Testis (tissue), 2 donors: ENCODE measurements around the gene SYNE2.

ENCODE experiments used
- POLR2A ChIP-seq: fragments of 450-650 bp; IDR thresholded peaks from one replicate; pipeline ENCODE4 v1.6.1; 2017; ENCODE audit warnings: antibody characterized with exemption, mild to moderate bottlenecking, moderate library complexity
- TF ChIP-seq, protein P1 (sequence below), 3 experiments: fragments of 450-650 bp in 2 of 3; fragments of 200-600 bp in 1 of 3; sonication (generic) in 1 of 3; IDR thresholded peaks; one replicate each; pipeline ENCODE4 v1.5.1; 2016 to 2019; ENCODE audit warnings: antibody characterized with exemption in 3 of 3, mild to moderate bottlenecking in 2 of 3, moderate library complexity in 1 of 3

DNA sequence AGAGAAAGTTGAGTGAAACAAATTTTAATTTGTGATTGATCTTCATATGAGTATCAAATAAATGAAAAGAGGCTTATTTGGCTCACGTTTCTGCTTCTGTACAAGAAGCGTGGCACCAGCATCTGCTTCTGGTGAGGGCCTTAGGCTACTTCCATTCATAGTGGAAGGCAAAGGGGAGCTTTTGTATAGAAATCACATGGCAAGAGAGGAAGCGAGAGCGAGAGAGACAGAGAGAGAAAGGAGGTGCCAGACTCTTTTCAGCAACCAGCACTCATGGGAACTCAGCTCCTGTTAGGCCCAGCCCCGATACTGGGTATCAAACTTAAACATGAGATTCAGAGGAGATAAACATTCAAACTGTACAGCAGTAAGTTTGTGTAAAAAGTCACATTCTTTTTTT lies 121.4 kb downstream of the SYNE2 start:
- TF ChIP-seq, protein P1, sequence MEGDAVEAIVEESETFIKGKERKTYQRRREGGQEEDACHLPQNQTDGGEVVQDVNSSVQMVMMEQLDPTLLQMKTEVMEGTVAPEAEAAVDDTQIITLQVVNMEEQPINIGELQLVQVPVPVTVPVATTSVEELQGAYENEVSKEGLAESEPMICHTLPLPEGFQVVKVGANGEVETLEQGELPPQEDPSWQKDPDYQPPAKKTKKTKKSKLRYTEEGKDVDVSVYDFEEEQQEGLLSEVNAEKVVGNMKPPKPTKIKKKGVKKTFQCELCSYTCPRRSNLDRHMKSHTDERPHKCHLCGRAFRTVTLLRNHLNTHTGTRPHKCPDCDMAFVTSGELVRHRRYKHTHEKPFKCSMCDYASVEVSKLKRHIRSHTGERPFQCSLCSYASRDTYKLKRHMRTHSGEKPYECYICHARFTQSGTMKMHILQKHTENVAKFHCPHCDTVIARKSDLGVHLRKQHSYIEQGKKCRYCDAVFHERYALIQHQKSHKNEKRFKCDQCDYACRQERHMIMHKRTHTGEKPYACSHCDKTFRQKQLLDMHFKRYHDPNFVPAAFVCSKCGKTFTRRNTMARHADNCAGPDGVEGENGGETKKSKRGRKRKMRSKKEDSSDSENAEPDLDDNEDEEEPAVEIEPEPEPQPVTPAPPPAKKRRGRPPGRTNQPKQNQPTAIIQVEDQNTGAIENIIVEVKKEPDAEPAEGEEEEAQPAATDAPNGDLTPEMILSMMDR (IDR thresholded peaks at IDR 0.05), result no peak
- TF ChIP-seq POLR2A, result no peak
